GM19240 (cell line): Measurements from ENCODE around the gene ZBTB24.

Experiments
- DNase-seq: peaks from one replicate; pipeline ENCODE4 v3.0.0; 2011; ENCODE audit warnings: low spot score; ENCODE audit not compliant: insufficient read length

The ZBTB24 gene

GRCh38 chr6:109424946-109425345, 58.1 kb downstream of the ZBTB24 start:
- DNase-seq: no peak

- no peak for DNase-seq
Measured at GRCh38 chr6:109421184-109421583, 61.8 kb downstream of the ZBTB24 start.

GRCh38 chr6:109420751-109421150, 62.3 kb downstream of the ZBTB24 start:
- DNase-seq: no peak

- DNase-seq: no peak
Measured at GRCh38 chr6:109417646-109418045, 65.4 kb downstream of the ZBTB24 start.
